ENCODE measurements around the gene MGAT3. TPM values are rescaled to one million over a fixed set of nuclear protein-coding genes. Genes with fewer than 3 reads are reported as not detected.
A peak's percentile ranks its signal among the peaks of the same experiment; 100 is the strongest.

Gene MGAT3
- total and polyA plus RNA-seq, 10 donors: 1.3 to 14.4 (median 9.1) TPM

DNA sequence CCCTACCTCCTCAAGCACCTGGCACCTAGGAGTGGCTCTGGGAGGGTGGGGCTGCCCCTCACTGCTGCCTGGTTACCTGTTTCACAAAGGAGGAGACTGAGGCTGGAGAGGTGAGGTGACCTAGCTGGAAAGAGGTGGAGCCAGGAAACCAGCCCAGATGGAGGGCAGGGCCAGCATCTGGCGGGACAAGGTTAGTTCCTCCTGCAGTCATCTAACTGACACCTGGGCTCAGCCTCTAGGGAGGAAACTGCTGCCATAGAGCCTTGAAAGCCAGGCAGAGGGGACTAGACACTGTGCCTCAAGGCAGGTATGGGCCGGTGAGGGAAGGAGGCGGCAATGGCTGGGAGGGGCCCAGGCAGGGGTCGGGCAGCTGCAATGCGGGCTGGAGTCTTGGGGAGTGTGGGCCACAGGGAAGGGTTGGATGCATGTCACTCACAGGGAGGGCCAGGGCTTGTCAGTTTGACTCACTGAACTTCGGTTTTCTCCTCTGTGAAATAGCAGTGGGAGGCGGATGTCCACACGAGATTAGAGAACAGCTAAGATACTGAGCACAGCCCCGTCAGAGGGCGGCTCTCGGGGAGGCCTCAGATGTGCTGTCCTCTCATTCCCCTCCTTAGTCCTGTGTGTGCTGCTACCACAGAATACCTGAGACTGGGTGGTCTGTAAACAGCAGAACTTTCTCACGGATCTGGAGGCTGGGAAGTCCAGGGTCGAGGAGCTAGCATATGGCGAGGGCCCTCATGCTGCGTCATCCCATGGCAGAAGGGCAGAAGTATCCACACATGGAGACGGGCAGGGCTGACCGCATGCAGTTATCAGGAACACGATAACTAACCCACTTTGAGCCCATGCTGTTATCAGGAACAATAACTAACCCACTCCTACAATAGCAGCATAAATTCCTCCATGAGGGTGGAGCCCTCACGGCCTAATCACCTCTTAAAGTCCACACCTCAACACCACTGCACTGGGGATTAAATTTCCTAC is 16.1 kb downstream of the MGAT3 start:
- Histone ChIP-seq H3K27ac (peak overlapping the region in 7 of 8 donors; percentile 63 to 83 (median 75)), H3K27me3 (replicated peaks in 1 of 7) (no peaks in the 10 kb centered on the region), H3K4me3 (no peak overlapping the region), H3K4me1 (peaks cover 24 to 77% (median 50%) of the 10 kb centered on the region in 6 donors), H3K36me3 (peaks cover 0 to 7% (median 0%) of the 10 kb centered on the region in 6 donors), H3K9me3 (no peaks in the 10 kb centered on the region)
- peak; percentile 16 to 52 (median 17) for TF ChIP-seq POLR2AphosphoS5 (IDR thresholded peaks at IDR 0.05)
- TF ChIP-seq, protein P1, sequence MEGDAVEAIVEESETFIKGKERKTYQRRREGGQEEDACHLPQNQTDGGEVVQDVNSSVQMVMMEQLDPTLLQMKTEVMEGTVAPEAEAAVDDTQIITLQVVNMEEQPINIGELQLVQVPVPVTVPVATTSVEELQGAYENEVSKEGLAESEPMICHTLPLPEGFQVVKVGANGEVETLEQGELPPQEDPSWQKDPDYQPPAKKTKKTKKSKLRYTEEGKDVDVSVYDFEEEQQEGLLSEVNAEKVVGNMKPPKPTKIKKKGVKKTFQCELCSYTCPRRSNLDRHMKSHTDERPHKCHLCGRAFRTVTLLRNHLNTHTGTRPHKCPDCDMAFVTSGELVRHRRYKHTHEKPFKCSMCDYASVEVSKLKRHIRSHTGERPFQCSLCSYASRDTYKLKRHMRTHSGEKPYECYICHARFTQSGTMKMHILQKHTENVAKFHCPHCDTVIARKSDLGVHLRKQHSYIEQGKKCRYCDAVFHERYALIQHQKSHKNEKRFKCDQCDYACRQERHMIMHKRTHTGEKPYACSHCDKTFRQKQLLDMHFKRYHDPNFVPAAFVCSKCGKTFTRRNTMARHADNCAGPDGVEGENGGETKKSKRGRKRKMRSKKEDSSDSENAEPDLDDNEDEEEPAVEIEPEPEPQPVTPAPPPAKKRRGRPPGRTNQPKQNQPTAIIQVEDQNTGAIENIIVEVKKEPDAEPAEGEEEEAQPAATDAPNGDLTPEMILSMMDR (IDR thresholded peaks at IDR 0.05 in 8 of 11, conservative IDR thresholded peaks at IDR 0.05 in 3 of 11): no peak
- WGBS, 5 donors: 73 to 82% (median 75%) methylated on average over 16 to 19 of the region's 19 CpGs
- intact Hi-C loops (cut with DNase I; ENCODE audit: low total_unique reads): no loop called here
- no peak for DNase-seq

DNA sequence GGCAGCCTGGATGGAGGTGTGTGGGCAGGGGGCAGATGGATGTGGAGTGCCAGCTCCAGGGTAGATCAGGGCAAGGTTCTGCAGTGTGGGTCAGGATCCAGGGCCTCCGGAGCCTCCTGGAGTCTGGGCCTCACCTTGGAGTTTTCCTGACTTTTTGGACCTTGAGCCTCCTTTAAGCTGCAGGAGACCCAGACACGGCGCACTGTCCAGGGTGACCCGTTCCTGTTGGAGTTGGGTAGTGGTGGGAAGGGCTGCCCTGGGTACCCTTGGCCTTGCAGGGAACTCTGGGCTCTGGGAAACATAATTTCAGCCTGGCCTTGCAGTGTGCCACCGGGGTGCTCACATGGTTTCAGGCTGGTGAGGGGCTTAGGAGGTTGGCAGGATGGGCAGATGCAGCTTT is 17.0 kb downstream of the MGAT3 start:
- peaks cover 24 to 67% (median 43%) of the 10 kb centered on the region in 6 donors for H3K4me1 ChIP-seq
- DNase-seq: no peak
- intact Hi-C loops (cut with DNase I; ENCODE audit: low total_unique reads): no loop called here
- 86 to 95% (median 89%) methylated on average over 4 to 5 of the region's 5 CpGs for WGBS, 5 donors
- peaks cover 0 to 9% (median 0%) of the 10 kb centered on the region in 6 donors for H3K36me3 ChIP-seq
- no peaks in the 10 kb centered on the region for H3K27me3 ChIP-seq (replicated peaks in 1 of 7)
- H3K27ac ChIP-seq: peak overlapping the region in 1 of 8 donors; percentile 17
- TF ChIP-seq POLR2AphosphoS5 (IDR thresholded peaks at IDR 0.05) (no peak), POLR2A (IDR thresholded peaks at IDR 0.05) (no peak)
- TF ChIP-seq, protein P1 (IDR thresholded peaks at IDR 0.05 in 8 of 11, conservative IDR thresholded peaks at IDR 0.05 in 3 of 11): no peak
- H3K9me3 ChIP-seq: no peaks in the 10 kb centered on the region
- no peak overlapping the region for H3K4me3 ChIP-seq

DNA sequence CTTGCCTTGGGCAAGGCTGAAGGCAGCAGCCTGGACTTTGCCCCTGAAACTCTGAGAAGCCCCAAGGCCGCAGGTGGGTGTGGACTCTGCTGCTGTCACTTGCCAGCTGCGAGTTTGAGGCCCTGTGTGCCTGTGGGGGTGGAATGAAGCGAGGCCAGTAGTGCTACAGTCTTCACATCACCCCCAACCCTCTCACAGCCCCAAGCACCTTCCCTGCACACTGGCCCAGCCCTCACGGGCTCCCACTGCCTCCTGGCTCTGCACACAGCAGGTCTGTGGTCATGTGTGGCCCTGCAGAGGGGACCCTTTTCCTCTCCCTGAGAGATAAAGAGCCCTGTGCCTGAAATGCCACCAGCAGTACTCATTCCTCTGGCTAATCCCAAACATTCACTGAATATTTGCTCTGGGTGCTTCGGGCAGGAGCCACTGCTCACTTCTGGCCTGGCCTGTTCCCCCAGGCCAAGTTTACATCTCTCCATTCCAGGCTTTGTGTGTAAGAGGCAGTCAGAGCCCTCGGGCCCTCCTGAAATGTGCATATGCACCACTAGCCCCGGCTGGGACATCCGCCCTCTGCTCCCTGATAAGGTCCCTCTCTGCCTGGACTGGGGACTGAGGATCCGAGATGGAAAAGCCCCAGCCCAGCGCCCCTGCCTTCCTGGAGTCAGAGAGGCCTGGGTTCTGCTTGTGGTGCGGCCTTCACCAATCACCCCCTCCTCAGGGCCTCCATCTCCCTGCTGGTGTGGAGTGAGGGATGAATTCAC is 17.7 kb downstream of the MGAT3 start:
- peaks cover 0 to 9% (median 0%) of the 10 kb centered on the region in 6 donors for H3K36me3 ChIP-seq
- TF ChIP-seq POLR2AphosphoS5 (IDR thresholded peaks at IDR 0.05) (no peak), POLR2A (IDR thresholded peaks at IDR 0.05) (no peak)
- TF ChIP-seq, protein P1 (IDR thresholded peaks at IDR 0.05 in 8 of 11, conservative IDR thresholded peaks at IDR 0.05 in 3 of 11): no peak
- no peak for DNase-seq
- H3K27me3 ChIP-seq (replicated peaks in 1 of 7): no peaks in the 10 kb centered on the region
- no peak overlapping the region for H3K4me3 ChIP-seq
- intact Hi-C loops (cut with DNase I; ENCODE audit: low total_unique reads): no loop called here
- H3K4me1 ChIP-seq: peaks cover 24 to 61% (median 39%) of the 10 kb centered on the region in 6 donors
- H3K9me3 ChIP-seq: no peaks in the 10 kb centered on the region
- 77 to 85% (median 83%) methylated on average over 11 of the region's 11 CpGs for WGBS, 5 donors
- H3K27ac ChIP-seq: peak overlapping the region in 1 of 8 donors; percentile 17

Data from spleen (tissue), 11 donors.